Omental fat pad (tissue), 4 donors: Measurements from ENCODE around the gene TBC1D22A. TPM values are rescaled to one million over a fixed set of nuclear protein-coding genes. Genes with fewer than 3 reads are reported as not detected.

ENCODE experiments used
- ATAC-seq: fragments of 150-250 bp; one replicate; pipeline ENCODE4 v1.9.1; 2016; ENCODE audit warnings: mild to moderate bottlenecking, moderate library complexity; ENCODE audit not compliant: low FRiP score
- DNase-seq: peaks from one replicate; pipeline ENCODE4 v3.0.0-alpha.2; 2019; ENCODE audit warnings: low spot score
- total RNA-seq, 4 donors: library from RNA; depleted of rRNA; stranded (reverse); fragments of >200 nt; gene quantifications; one replicate each; pipeline ENCODE4 v1.1.0, GENCODE V29; 2016
- TF ChIP-seq, protein P1 (sequence below), 3 donors: fragments of 450-650 bp; IDR thresholded peaks; one replicate each; pipeline ENCODE4 v1.5.1; 2016 to 2017; ENCODE audit warnings: antibody characterized with exemption in 3 of 3, mild to moderate bottlenecking in 3 of 3, moderate library complexity in 2 of 3

The TBC1D22A gene
- total RNA-seq, 4 donors from 2014 or later: 21.3 to 31.2 (median 24.5) TPM

DNA sequence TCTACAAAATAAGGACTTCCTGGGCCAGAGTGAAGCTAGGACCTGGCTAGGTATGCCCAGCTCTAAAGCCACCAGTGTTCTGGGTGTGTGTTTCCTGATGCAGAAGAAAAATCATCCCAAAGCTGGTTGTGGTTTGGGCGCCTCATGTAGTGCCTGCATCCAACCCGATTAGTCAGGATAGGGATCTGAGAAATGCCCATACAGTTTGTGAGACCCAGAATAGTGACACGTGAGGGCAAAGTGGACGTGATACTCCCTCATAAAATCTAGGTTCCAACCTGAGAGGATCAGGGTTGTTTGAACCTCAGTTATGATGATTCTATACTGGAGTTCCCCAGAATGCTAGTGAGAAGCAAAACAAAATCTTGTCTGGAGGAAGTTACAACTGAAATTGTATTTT lies 238.4 kb downstream of the TBC1D22A start:
- no peak for ATAC-seq
- DNase-seq: no peak
- TF ChIP-seq, protein P1, sequence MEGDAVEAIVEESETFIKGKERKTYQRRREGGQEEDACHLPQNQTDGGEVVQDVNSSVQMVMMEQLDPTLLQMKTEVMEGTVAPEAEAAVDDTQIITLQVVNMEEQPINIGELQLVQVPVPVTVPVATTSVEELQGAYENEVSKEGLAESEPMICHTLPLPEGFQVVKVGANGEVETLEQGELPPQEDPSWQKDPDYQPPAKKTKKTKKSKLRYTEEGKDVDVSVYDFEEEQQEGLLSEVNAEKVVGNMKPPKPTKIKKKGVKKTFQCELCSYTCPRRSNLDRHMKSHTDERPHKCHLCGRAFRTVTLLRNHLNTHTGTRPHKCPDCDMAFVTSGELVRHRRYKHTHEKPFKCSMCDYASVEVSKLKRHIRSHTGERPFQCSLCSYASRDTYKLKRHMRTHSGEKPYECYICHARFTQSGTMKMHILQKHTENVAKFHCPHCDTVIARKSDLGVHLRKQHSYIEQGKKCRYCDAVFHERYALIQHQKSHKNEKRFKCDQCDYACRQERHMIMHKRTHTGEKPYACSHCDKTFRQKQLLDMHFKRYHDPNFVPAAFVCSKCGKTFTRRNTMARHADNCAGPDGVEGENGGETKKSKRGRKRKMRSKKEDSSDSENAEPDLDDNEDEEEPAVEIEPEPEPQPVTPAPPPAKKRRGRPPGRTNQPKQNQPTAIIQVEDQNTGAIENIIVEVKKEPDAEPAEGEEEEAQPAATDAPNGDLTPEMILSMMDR (IDR thresholded peaks at IDR 0.05): no peak

DNA sequence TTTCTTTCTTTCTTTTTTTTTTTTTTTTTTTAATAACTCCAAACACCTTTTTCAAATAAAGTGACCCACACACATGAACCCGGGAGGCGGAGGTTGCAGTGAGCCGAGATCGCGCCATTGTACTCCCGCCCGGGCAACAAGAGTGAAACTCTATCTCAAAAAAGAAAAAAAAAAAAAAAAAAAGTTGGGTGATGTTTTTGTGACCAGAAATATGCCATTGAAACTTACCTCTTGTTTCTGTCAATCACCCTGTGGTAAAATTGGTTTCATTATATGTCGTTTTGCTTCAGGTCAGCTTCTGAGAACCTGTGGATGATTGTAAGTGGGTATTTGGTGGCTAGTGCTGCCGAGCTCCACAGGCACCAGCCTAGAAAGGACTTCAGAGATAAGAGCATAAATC lies 238.8 kb downstream of the TBC1D22A start:
- DNase-seq (no peak), ATAC-seq (no peak)
- TF ChIP-seq, protein P1 (IDR thresholded peaks at IDR 0.05): no peak

DNA sequence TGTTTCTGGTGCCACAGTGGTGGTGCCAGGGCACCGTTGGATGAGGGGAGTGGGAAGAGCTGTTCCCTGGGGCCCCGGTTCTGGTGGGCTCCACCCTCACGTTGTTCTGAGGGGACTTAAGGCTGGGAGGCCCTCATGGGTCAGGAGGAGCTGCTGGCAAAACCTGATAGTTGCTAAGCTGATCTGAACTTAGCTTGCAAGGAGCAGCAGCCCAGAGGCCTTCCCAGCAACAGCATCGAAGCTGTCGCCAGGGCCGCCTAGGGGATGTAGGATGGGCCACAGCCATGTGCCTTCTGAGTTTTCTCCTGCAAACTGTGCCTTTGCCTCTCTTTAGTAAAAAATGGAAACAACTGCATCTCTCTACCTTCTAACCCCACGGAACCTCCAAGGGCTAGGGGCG lies 240.2 kb downstream of the TBC1D22A start:
- ATAC-seq (no peak), DNase-seq (no peak)
- TF ChIP-seq, protein P1 (IDR thresholded peaks at IDR 0.05): no peak

DNA sequence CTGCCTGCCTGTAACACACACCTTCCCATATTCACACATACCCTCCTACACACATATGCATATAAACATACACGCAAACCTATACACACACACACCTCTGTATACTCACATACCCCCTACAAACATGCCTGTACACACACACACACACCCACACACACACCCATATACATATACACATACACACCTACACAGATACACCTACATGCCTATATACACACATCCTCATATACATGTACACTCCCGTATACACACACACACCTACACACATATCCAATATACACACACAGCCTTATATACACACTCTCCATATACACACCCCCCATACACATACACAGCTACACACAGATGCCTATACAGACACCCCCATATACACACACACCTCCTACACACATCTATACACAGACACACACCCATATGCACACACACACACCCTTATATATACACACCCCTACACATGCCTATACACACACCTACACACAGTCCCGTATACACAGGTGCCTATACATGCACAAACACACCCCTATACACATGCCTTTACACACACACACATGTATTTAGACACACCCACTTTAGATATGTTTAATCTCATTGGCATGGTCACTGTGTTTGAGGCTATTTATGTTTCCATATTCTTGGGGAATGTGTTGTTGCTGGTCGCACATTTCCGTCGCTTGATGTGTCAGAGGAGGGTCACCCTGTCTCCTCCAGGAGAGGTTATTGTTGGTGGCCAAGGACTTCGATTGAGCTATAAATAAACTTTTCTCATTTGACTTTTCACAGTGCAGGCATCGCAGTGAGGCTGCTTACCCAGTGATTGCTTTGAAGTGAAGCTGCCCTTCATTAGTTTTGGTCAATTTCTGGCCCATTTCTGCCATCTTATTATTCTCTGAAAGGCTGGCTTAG lies 243.3 kb downstream of the TBC1D22A start:
- TF ChIP-seq, protein P1 (IDR thresholded peaks at IDR 0.05): no peak
- no peak for ATAC-seq
- DNase-seq: no peak

DNA sequence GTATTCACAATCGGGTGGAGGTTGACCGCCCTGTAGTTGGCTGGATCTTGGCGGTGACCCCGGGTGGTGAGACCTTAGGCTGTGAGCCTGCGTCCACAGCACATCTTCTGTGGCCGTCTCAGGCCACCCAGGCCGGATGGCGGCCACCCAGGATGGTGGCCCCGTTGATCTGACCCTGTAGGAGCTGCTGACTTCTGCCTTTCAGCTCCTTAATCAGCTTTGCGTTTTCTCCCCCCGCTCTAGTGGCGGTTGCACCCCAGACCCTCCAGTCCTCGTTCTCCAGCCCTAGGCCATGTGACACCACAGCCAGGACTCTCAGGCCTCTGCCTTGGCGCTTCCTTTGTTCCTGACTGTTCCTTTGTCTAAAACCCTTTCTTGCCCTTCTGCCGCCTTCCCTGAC lies 244.0 kb downstream of the TBC1D22A start:
- no peak for DNase-seq
- no peak for ATAC-seq
- TF ChIP-seq, protein P1 (IDR thresholded peaks at IDR 0.05): no peak

DNA sequence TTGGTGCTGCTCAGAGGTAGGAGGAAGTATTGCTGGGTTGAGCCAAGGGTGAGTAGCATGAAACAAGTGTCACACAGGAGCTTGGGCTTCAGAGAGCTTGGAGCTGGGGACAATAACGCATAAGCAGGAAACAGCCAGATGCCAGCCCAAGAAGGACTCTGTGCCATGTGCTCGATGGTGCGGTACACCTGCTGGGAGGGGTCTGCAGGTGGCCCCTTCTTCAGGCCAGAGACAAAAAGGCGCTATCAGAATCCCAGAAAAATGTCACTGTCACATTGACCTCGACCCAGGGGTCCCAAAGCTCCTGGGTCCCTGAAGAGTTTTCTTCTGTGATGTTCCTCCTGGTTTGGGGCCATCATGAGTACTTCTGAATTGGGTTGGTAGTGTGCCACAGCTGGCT lies 244.4 kb downstream of the TBC1D22A start:
- TF ChIP-seq, protein P1 (IDR thresholded peaks at IDR 0.05): no peak
- ATAC-seq: no peak
- no peak for DNase-seq

DNA sequence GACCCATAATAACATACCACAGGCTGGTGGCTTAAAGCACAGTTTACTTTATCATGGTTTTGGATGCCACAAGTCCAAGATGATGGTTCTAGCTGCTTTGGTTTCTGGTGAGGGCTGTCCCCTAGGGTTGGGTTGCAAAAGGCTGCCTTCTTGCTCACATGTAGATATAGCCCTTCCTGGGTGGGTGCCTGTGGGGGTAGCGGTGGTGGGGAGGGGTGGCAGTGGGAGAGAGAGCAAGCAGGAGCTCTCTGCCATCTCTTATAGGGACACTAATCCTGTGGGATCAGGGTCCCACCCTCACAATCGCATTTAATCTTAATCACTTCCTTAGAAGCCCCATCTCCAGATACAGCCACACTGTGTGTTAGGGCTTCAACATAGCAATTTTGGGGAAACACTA lies 245.0 kb downstream of the TBC1D22A start:
- TF ChIP-seq, protein P1 (IDR thresholded peaks at IDR 0.05): no peak
- DNase-seq: no peak

More for the DNA sequence above, 245.0 kb downstream of the TBC1D22A start:
- no peak for ATAC-seq
